Smooth muscle cell of the brain vasculature (primary cell): ENCODE measurements around the gene ZNF469.
"Not testable (repeated sequence)": the region's sequence is repeated elsewhere in the genome, so short reads cannot be mapped to it uniquely, and the experiment has no call there.

Source experiments
- DNase-seq: peaks from one replicate; pipeline ENCODE4 v3.0.0-alpha.2; 2012; ENCODE audit warnings: low read depth, low spot score

The ZNF469 gene

GRCh38 chr16:88408561-88409142 lies 25.9 kb downstream of the ZNF469 start:
- DNase-seq, result no peak

- no peak for DNase-seq
These were observed 26.7 kb downstream of the ZNF469 start for GRCh38 chr16:88409296-88410065.

GRCh38 chr16:88410297-88410968 lies 27.7 kb downstream of the ZNF469 start:
- not testable (repeated sequence) for DNase-seq

GRCh38 chr16:88411951-88412576 lies 29.3 kb downstream of the ZNF469 start:
- DNase-seq, result no peak

- DNase-seq, result no peak
These were observed 30.0 kb downstream of the ZNF469 start for GRCh38 chr16:88412766-88413165.

GRCh38 chr16:88413231-88413630 lies 30.5 kb downstream of the ZNF469 start:
- DNase-seq, result no peak

GRCh38 chr16:88413631-88414030 lies 30.9 kb downstream of the ZNF469 start:
- DNase-seq, result no peak

GRCh38 chr16:88414521-88415380 lies 32.0 kb downstream of the ZNF469 start:
- DNase-seq, result no peak

GRCh38 chr16:88415381-88415705 lies 32.6 kb downstream of the ZNF469 start:
- DNase-seq, result no peak

- DNase-seq, result no peak
These were observed 33.1 kb downstream of the ZNF469 start for GRCh38 chr16:88415713-88416323.

GRCh38 chr16:88416686-88417085 lies 33.9 kb downstream of the ZNF469 start:
- no peak for DNase-seq

- DNase-seq, result no peak
These were observed 35.1 kb downstream of the ZNF469 start for GRCh38 chr16:88417684-88418476.

GRCh38 chr16:88418869-88419268 lies 36.1 kb downstream of the ZNF469 start:
- DNase-seq, result no peak

- DNase-seq, result no peak
These were observed 37.0 kb downstream of the ZNF469 start for GRCh38 chr16:88419790-88420189.

GRCh38 chr16:88420496-88420895 lies 37.7 kb downstream of the ZNF469 start:
- DNase-seq, result no peak

GRCh38 chr16:88421301-88421700 lies 38.5 kb downstream of the ZNF469 start:
- DNase-seq, result no peak

GRCh38 chr16:88421871-88422433 lies 39.2 kb downstream of the ZNF469 start:
- DNase-seq, result no peak

GRCh38 chr16:88422733-88423447 lies 40.1 kb downstream of the ZNF469 start:
- DNase-seq, result no peak

- DNase-seq, result peak; percentile 91
These were observed 40.7 kb downstream of the ZNF469 start for GRCh38 chr16:88423448-88423850.
